HepG2 (cell line): ENCODE data around the gene KAZN. TPM values are rescaled to one million over a fixed set of nuclear protein-coding genes. Genes with fewer than 3 reads are reported as not detected.

ENCODE experiments used
- ARNT2 ChIP-seq: sonication (generic); formaldehyde crosslinking; IDR thresholded peaks from 2 replicates; pipeline ENCODE4 v1.8.0; 2022; ENCODE audit warnings: mild to moderate bottlenecking, low read depth, missing genetic modification reagents, moderate library complexity
- FOXP1 ChIP-seq, 2 experiments: fragments of 450-650 bp in 1 of 2; IDR thresholded peaks; 2 replicates each; pipeline ENCODE4 v1.6.1; 2017 to 2018; ENCODE audit warnings: antibody characterized with exemption in 1 of 2
- GFI1 ChIP-seq: sonication (generic); formaldehyde crosslinking; IDR thresholded peaks from 2 replicates; pipeline ENCODE4 v1.5.0; 2020; ENCODE audit warnings: missing genetic modification reagents, mild to moderate bottlenecking, borderline replicate concordance
- JUN ChIP-seq: sonication (generic); formaldehyde crosslinking; IDR thresholded peaks from 2 replicates; pipeline ENCODE4 v1.4.0; 2020; ENCODE audit warnings: mild to moderate bottlenecking, missing genetic modification reagents
- KLF9 ChIP-seq: IDR thresholded peaks from 2 replicates; pipeline ENCODE4 v1.6.1; 2016; ENCODE audit warnings: low read depth
- NR3C1 ChIP-seq: sonication (generic); formaldehyde crosslinking; IDR thresholded peaks from 2 replicates; pipeline ENCODE4 v1.4.0; 2020; ENCODE audit warnings: missing genetic modification reagents
- PAX8 ChIP-seq: sonication (generic); formaldehyde crosslinking; IDR thresholded peaks from 2 replicates; pipeline ENCODE4 v1.8.0; 2022; ENCODE audit warnings: mild to moderate bottlenecking, missing genetic modification reagents, borderline replicate concordance
- RFX3 ChIP-seq: IDR thresholded peaks from 2 replicates; pipeline ENCODE4 v1.6.1; 2016; ENCODE audit warnings: missing biosample characterization, missing genetic modification reagents
- THYN1 ChIP-seq: sonication (generic); formaldehyde crosslinking; IDR thresholded peaks from 2 replicates; pipeline ENCODE4 v1.8.1; 2023; ENCODE audit warnings: low read depth, mild to moderate bottlenecking, moderate library complexity, missing genetic modification reagents, borderline replicate concordance
- TOE1 ChIP-seq: sonication (generic); formaldehyde crosslinking; IDR thresholded peaks from 2 replicates; pipeline ENCODE4 v1.4.0; 2020; ENCODE audit warnings: mild to moderate bottlenecking, missing genetic modification reagents
- ZNF260 ChIP-seq: sonication (generic); formaldehyde crosslinking; IDR thresholded peaks from 2 replicates; pipeline ENCODE4 v1.4.0; 2020; ENCODE audit warnings: missing genetic modification reagents, low read depth, mild to moderate bottlenecking, borderline replicate concordance
- polyA plus RNA-seq, 8 experiments: library from polyadenylated mRNA; depleted of rRNA in 3 of 8; stranded (reverse) in 7 of 8; unstranded in 1 of 8; fragments of >200 nt; fragmentation: Illumina TruSeq in 4 of 8; extraction: Trizol in 4 of 8; gene quantifications; 2 replicates each; pipeline versions ENCODE4 v1.2.1 to v1.2.3, GENCODE V29; 2011 to 2016; ENCODE audit warnings: low read depth in 4 of 8, missing spikeins in 1 of 8, mixed read lengths in 1 of 8; ENCODE audit not compliant: insufficient read depth in 1 of 8
- total RNA-seq, 5 experiments: library from RNA; depleted of rRNA; stranded (reverse); fragments of >200 nt; fragmentation: Illumina TruSeq; extraction: Trizol; gene quantifications; 2 replicates each; pipeline ENCODE4 v1.2.3, GENCODE V29; 2016; ENCODE audit warnings: low read depth in 1 of 5
- TF ChIP-seq, protein P1 (sequence below): sonication (generic); formaldehyde crosslinking; IDR thresholded peaks from 2 replicates; pipeline ENCODE4 v1.9.0; 2021; ENCODE audit warnings: missing genetic modification reagents, mild to moderate bottlenecking, borderline replicate concordance
- TF ChIP-seq, protein P2 (sequence below): sonication (generic); formaldehyde crosslinking; IDR thresholded peaks from 2 replicates; pipeline ENCODE4 v1.9.0; 2021; ENCODE audit warnings: missing genetic modification reagents, borderline replicate concordance
- TF ChIP-seq, protein P3 (sequence below): sonication (generic); formaldehyde crosslinking; IDR thresholded peaks from 2 replicates; pipeline ENCODE4 v1.5.0; 2020; ENCODE audit warnings: mild to moderate bottlenecking, missing genetic modification reagents, moderate library complexity
- TF ChIP-seq, protein P4 (sequence below): sonication (generic); formaldehyde crosslinking; IDR thresholded peaks from 2 replicates; pipeline ENCODE4 v1.5.1; 2020; ENCODE audit warnings: missing genetic modification reagents, mild to moderate bottlenecking, borderline replicate concordance
- TF ChIP-seq, protein P5 (sequence below): sonication (generic); formaldehyde crosslinking; IDR thresholded peaks from 2 replicates; pipeline ENCODE4 v1.5.1; 2020; ENCODE audit warnings: missing genetic modification reagents, mild to moderate bottlenecking, borderline replicate concordance

Gene KAZN
- total and polyA plus RNA-seq, 2 of the 13 experiments (the other 11 are each of a cell fraction or from before 2014, with no cell fraction given) = 10.4 to 13.5 TPM

DNA sequence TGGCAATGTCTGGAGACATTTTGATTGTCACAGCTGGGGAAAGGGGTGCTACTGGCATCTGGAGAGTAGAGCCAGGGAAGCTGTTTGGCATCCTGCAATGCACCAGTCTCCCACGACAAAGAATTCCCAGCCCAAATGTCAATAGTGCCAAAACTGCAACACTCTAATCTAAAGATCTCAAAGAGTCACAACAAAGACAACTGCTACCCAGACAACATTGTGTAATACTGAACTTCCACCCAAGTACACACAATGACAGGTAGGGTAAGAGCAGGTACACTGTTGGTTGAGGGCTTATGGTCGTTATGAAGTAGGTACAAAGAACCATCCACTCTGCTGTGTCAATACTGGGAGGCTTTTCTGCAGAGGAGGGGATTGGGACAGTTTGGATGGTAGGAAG, 546.8 kb downstream of the KAZN start (continued):
- TF ChIP-seq, protein P1, sequence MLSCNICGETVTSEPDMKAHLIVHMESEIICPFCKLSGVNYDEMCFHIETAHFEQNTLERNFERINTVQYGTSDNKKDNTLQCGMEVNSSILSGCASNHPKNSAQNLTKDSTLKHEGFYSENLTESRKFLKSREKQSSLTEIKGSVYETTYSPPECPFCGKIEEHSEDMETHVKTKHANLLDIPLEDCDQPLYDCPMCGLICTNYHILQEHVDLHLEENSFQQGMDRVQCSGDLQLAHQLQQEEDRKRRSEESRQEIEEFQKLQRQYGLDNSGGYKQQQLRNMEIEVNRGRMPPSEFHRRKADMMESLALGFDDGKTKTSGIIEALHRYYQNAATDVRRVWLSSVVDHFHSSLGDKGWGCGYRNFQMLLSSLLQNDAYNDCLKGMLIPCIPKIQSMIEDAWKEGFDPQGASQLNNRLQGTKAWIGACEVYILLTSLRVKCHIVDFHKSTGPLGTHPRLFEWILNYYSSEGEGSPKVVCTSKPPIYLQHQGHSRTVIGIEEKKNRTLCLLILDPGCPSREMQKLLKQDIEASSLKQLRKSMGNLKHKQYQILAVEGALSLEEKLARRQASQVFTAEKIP (CRISPR knock-in tag) = no peak
- TF ChIP-seq TOE1 (no peak), GFI1 (CRISPR knock-in tag) (no peak; the same call in 1 of the 2 replicates), THYN1 (no peak), RFX3 (CRISPR knock-in tag) (no peak; the same call in 1 of the 2 replicates), ZNF260 (CRISPR knock-in tag) (no peak), ARNT2 (CRISPR knock-in tag) (no peak), KLF9 (CRISPR knock-in tag) (no peak), NR3C1 (no peak), PAX8 (CRISPR knock-in tag) (no peak), FOXP1 (IDR thresholded peaks at IDR 0.05) (peak; percentile 91), FOXP1 (CRISPR knock-in tag; IDR thresholded peaks at IDR 0.05) (peak; percentile 97), JUN (CRISPR knock-in tag) (no peak)
- TF ChIP-seq, protein P2, sequence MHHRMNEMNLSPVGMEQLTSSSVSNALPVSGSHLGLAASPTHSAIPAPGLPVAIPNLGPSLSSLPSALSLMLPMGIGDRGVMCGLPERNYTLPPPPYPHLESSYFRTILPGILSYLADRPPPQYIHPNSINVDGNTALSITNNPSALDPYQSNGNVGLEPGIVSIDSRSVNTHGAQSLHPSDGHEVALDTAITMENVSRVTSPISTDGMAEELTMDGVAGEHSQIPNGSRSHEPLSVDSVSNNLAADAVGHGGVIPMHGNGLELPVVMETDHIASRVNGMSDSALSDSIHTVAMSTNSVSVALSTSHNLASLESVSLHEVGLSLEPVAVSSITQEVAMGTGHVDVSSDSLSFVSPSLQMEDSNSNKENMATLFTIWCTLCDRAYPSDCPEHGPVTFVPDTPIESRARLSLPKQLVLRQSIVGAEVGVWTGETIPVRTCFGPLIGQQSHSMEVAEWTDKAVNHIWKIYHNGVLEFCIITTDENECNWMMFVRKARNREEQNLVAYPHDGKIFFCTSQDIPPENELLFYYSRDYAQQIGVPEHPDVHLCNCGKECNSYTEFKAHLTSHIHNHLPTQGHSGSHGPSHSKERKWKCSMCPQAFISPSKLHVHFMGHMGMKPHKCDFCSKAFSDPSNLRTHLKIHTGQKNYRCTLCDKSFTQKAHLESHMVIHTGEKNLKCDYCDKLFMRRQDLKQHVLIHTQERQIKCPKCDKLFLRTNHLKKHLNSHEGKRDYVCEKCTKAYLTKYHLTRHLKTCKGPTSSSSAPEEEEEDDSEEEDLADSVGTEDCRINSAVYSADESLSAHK (CRISPR knock-in tag) = no peak
- TF ChIP-seq, protein P3, sequence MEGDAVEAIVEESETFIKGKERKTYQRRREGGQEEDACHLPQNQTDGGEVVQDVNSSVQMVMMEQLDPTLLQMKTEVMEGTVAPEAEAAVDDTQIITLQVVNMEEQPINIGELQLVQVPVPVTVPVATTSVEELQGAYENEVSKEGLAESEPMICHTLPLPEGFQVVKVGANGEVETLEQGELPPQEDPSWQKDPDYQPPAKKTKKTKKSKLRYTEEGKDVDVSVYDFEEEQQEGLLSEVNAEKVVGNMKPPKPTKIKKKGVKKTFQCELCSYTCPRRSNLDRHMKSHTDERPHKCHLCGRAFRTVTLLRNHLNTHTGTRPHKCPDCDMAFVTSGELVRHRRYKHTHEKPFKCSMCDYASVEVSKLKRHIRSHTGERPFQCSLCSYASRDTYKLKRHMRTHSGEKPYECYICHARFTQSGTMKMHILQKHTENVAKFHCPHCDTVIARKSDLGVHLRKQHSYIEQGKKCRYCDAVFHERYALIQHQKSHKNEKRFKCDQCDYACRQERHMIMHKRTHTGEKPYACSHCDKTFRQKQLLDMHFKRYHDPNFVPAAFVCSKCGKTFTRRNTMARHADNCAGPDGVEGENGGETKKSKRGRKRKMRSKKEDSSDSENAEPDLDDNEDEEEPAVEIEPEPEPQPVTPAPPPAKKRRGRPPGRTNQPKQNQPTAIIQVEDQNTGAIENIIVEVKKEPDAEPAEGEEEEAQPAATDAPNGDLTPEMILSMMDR = no peak
- TF ChIP-seq, protein P4, sequence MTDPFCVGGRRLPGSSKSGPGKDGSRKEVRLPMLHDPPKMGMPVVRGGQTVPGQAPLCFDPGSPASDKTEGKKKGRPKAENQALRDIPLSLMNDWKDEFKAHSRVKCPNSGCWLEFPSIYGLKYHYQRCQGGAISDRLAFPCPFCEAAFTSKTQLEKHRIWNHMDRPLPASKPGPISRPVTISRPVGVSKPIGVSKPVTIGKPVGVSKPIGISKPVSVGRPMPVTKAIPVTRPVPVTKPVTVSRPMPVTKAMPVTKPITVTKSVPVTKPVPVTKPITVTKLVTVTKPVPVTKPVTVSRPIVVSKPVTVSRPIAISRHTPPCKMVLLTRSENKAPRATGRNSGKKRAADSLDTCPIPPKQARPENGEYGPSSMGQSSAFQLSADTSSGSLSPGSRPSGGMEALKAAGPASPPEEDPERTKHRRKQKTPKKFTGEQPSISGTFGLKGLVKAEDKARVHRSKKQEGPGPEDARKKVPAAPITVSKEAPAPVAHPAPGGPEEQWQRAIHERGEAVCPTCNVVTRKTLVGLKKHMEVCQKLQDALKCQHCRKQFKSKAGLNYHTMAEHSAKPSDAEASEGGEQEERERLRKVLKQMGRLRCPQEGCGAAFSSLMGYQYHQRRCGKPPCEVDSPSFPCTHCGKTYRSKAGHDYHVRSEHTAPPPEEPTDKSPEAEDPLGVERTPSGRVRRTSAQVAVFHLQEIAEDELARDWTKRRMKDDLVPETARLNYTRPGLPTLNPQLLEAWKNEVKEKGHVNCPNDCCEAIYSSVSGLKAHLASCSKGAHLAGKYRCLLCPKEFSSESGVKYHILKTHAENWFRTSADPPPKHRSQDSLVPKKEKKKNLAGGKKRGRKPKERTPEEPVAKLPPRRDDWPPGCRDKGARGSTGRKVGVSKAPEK = no peak
- TF ChIP-seq, protein P5, sequence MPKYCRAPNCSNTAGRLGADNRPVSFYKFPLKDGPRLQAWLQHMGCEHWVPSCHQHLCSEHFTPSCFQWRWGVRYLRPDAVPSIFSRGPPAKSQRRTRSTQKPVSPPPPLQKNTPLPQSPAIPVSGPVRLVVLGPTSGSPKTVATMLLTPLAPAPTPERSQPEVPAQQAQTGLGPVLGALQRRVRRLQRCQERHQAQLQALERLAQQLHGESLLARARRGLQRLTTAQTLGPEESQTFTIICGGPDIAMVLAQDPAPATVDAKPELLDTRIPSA (CRISPR knock-in tag) = no peak
